ENCODE measurements around the gene CLBA1.

The CLBA1 gene

DNA sequence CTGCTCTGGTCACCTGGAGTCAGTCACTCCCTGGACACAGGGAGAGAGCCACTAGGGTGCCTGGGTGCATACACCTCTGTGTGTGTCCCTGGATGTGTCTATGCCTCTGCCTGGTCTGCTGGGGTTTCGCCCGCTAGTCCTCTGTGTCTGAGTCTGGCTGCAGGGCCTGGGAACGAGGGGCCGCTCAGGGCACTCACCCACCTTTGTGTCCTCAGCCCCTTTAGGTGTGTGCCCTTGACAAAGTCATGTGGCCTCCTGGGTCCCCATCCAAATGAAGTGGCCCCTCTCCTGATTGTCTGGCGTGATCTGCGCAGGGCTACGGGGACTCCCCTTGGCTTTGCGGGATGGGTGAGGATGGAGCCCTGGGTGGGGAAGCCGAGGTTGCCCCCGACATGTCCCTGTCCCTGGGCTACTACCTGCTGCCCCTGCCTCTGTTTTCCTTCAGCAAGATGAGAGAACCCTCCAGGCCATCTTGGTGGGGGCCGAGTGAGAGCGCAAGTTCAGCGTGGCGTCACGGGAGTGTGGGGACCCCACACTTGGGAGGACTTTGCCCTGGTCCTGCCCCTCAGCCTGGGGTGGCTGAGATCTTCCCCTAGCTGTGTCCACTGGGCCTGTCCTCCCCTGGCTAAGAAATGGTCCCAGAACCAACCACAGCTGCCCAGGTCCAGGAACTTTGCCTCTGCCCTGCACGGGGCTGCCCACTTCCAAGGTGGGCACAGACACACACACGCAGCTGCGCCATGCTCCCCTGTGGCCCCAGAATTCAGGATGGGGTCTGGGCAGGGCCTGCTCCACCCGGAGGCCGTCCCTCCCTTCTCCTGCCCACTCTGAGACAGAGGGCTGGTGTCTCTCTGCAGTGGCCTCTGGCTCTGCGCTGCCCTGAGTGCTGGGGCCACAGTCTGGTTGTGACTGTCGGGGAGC lies 4.7 kb upstream of the CLBA1 start:
- no peak for DNase-seq

GRCh38 chr14:104981699-104982541 lies 3.7 kb upstream of the CLBA1 start:
- no peak for DNase-seq

GRCh38 chr14:104982548-104983230 lies 2.9 kb upstream of the CLBA1 start:
- no peak for DNase-seq

GRCh38 chr14:104983231-104983721 lies 2.3 kb upstream of the CLBA1 start:
- no peak for DNase-seq

DNA sequence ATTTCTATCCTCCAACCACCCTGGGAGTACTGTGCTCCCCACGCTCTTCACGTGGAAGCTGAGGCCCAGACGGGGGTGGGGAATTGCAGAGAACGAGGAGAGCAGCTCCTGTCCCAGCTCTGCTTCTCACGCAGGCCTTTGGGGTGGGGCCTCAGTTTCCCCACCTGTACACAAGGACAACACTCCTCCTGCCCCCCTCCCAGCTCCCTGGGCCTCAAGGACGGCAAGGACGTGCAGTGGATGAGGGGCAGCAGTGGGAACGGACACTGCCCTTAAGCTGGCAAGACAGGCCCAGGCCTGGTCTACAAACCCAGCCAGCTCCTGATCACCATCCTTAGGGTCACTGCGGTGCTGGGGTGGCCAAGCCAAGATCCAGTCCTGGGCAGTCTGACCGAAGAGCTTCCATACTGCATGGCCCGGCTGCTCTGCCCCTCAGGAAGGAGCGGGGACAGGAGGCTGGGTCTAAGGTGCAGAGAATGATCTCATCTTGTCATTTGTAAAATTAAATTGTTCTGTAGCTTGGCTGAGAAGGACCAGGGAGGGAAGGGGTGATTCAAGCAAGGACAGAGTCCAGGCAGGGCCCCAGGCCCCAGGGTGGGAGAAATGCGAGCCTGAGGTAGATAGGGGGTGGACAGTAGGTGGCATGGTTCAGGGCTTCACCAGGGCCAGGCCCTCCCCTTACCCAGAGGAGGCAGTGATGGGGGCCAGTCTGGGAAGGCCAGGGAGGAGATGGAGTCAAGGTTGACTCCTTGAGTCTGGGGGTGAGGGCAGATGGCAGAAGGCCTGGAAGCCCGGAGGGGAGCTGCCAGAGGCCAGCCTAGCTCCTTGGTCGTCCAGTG lies 1.3 kb upstream of the CLBA1 start:
- no peak for DNase-seq

DNA sequence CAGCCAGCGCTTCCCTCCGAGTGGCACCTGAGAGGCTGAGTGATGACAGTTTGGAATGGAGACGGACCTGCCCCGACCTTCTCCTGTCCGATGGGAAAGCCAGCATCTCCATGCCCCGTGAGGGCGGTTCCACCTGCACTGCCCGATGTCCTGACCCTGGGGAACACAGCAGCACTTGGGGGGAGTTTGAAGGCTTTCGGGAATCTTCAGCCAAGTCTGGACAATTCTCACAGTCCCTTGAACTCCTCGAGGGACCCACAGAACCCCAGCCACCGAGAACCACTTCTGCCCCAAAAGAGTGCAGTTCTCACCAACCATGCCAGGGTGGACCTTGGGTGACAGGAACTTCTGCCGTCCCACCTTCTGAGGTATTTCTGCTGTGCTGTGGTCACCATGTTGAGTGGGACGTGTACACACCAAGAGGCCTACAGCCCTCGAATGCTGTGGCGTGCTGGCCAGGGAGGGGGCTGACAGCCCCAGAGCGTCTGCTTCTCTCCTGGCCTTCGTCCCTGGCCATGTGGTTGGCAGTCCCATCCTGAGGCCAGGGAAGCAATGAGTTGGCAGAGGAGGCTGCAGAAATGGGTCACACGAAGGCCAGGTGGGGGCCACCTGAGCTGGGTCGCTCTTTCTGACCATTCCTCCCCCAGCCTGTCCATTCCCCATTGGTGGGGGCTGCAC lies 1.0 kb downstream of the CLBA1 start:
- no peak for DNase-seq

- DNase-seq, result no peak
Observed at GRCh38 chr14:104989236-104989950, 3.8 kb downstream of the CLBA1 start.

DNA sequence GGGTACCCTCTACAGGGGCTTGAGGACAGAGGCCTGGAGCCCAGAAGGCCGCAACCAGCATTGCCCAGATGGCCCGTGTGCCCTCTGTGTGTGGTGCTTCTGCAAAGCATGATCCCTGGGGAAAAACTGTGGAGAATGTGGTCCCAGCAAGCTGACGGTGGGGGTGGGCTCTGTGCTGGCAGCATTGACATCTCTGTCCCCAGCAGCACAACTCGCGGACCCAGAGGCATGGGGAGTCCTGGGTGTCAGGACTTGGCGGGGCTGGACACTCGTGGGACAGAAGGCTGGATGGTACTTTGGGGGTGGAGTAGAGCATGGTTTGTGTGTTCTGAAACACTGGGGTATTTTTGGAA lies 4.3 kb downstream of the CLBA1 start:
- DNase-seq, result no peak

DNA sequence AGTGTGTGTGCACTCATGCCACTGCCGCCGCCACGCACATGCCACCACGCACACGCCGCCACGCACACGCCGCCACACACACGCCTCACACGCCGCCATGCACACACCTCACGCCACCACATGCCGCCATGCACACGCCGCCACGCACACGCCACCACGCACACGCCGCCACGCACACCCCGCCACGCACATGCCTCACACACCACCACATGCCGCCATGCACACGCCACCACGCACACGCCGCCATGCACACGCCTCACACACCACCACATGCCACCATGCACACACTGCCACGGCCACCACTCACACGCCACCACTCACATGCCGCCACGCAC lies 6.3 kb downstream of the CLBA1 start:
- no peak for DNase-seq

- DNase-seq, result no peak
Observed at GRCh38 chr14:104992501-104992900, 6.9 kb downstream of the CLBA1 start.

- no peak for DNase-seq
Observed at GRCh38 chr14:104993306-104993705, 7.7 kb downstream of the CLBA1 start.

DNA sequence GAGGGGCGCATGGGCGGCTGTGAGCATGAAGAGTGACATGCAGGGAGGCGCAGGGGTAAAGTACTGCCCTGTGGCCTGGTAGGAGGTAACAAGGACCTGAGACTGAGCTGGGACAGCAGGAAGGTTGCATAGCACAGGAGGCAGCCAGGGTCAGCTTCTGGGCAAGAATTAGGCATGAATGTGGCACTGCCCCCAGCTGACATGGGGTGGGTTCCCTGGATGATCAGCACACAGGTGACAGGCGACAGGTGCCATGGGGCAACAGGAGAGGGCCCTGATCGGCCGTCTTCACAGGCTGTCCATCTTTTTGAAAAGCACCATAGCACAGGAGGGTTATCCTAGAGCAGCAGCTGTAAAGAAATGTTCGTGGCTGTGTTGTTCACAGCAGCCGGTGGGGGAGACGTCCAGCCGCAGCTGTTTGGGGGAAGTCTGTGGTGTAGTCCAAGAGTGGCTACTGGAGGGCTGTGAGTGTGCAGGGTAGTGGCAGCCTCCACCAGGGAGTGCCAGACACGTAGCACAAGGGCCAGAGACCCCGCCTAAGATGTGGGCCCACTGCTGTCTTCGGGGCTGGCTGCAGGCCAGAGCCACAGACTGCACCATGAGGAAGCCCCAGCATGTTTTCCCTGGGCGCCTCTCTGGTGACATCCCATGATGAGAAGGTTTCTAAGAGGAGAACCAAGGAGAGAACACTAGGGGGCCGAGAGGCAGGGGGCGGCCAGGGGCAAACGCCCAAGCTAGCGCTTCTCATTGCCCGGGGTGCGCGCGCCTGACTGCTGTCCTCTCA lies 8.4 kb downstream of the CLBA1 start:
- no peak for DNase-seq

DNA sequence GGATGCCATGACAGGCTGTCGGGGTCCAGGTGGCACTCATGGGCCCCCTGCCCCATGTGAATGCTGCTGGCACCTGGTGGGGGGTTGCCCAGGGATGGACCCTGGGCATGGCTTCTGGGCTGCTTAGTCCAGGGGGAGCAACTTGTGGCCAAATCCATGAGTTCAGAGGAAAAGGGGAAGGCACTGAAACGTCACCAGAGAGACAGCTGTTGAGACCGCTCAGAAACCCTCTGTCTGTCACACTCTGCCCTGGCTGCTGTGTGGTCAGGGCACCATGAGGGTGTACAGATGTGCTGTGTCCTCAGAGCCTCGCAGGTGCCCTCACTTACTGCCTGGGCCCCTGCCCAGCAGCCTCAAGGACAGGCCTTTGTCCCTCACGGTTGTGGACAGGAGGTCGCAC lies 9.4 kb downstream of the CLBA1 start:
- no peak for DNase-seq

- no peak for DNase-seq
Observed at GRCh38 chr14:104996032-104996431, 10.4 kb downstream of the CLBA1 start.

DNA sequence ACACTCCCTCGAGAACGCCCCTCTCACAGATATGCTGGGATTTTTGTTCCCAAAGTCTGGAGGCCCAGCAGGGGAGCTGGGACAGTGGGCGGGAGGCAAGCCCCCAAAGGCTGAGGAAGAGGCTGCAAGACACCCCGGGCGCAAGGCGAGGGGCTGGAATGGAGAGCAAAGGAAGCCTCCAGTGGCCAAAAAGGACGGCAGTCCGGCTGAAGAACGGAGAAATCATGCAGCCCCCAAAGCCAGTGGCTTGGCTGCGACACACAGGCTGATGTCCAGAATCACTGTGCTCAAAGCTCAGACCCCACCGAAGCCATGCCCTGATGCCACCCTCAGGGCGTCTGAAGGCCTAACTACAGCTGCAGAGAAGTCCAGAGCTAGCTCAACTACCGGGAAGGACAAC lies 10.9 kb downstream of the CLBA1 start:
- DNase-seq, result no peak

GRCh38 chr14:104998801-104999200 lies 13.2 kb downstream of the CLBA1 start:
- no peak for DNase-seq

DNA sequence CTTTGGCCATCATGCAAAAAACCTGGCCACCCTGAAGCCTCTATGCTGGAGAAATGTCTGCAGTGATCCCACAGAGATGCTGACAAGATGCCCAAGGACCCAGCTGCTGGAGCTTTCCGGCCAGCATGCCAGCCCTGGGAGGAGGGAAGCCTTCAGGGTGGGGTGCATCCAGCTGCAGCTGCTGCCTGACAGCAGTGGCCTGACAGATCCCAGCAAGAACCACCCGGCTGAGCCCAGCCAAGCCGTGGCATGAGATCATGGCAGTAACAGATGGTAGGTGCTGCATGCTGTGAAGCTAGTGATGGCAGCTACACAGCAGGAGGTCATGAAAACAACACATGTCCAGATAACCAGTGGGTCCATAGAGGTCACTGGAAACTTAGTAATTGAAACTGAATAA lies 13.8 kb downstream of the CLBA1 start:
- no peak for DNase-seq

GRCh38 chr14:105005329-105005928 lies 19.8 kb downstream of the CLBA1 start:
- no peak for DNase-seq

DNA sequence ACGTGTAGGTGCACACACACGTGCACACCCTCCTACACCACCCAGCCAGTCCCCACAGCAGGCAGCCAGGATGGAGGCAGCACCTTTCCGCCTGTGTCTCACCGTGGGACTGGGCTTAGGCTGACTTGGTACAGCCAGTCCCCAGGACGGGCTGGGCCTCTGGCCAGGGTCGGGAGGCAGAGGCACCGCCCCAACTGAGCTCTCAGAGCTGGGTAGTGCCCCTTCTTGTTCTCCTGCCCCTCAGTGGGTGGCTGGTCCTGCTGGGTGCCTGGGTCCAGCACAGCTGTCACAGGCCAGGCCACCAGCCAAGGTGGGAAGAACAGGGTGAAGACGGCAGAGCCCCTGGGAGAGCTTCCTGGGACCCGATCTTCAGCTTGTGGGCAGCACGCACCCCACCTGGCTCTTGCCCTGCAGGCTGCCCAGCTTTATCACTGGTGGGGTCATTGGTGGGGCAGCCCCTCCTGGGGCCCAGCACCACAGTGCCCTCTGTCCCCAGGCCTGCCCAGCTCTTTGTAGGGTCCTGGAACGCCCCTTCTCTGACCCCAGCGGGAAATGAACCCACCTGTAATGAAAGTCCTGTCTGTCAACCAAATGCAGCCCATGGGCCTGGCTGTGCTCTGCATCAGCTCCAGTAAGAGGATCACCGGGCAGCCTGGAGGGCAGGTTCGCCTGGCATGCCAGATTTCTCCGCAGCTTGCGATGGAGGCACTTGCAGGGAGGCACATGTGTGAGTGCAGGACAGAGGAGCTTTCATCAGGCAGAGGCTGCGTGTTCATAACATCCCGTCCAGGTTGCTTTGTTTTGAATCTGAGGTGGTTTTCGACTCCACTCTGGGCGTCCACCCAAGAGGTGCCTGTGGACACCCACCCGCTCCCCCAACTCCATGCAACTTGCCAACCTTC lies 20.6 kb downstream of the CLBA1 start:
- DNase-seq, result no peak
